HG02885 (cell line): ENCODE data around the gene CD96.

Experiments
- ATAC-seq: cut with Tn5 transposase; IDR thresholded peaks from one replicate; pipeline ENCODE4 v1.9.1; 2021; ENCODE audit warnings: mild to moderate bottlenecking; ENCODE audit not compliant: unreplicated experiment, poor library complexity

The CD96 gene

DNA sequence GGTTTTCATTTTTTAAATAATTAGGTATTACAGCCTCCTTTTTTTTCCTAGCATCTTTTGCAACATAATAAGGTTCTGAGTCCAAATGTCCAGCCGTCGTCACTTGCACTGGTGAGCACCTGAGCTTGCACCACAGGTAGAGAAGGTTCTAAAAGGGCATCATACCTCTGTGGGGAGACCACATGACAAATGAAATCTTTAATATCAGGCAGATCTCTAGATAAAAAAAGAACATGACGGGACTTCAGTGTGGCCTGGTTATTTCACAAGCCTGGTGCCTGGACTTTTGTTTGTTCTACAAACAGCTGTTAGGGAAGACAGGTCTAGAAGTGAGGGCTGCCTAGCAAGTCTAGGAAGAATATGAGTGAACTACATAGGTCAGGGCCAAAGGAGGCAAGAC lies 49.6 kb downstream of the CD96 start:
- ATAC-seq = no peak

DNA sequence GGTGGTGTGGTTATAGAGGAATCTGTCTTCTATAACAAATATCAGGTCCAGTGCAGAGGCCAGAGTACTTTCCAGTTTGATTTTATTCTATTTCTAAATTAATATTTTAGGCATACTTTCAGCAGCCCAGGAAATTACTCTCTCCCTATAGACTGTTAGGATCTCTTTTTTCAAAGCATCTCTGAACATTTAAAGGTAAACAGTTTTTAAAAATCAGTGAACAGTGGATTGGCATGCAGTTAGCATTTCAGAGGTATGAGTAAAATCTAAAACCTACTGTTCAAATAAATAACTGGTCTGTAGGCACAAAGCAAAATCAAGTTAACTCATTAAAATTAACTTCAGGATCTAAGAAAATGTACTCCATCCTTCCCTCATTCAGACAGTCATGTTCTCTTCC lies 50.1 kb downstream of the CD96 start:
- ATAC-seq = no peak

DNA sequence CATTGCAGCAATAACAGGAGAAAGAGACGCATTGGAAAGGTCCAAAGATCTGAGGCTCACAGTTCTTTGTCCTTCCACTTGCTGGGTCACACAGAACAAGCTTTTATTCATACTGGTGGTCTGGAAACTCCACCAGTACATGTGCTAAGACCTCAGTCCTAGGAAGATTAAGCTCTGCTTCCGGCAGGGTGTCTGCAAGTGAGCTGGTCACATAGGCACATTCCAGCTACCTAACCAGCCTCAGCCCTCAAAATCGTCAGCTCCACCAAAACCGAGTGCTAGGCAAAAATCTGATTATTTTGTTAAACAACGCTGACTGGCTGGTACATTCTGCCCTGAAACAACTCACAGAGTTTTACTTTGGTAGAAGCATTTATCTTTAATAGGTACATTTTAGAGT lies 50.9 kb downstream of the CD96 start:
- ATAC-seq = no peak

DNA sequence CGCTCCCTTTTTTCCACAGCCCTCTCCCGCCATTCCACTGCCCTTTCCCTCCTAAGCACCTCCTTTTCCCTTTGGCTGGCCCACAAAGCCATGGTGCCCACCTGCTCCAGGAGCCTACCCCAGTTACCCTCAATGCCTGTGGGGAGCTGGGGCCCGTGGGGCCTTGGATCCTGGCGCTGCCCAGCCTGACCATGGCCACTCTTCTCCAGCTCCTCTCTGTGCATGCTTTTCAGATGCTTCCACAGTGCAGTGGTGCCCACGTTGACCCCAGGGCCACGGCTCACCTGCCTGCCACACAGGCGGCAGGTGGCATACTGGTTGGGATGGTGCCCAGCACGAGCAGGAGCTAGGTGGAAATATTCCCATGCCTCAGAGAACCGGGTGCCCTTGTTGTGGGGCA lies 51.7 kb downstream of the CD96 start:
- ATAC-seq = no peak

DNA sequence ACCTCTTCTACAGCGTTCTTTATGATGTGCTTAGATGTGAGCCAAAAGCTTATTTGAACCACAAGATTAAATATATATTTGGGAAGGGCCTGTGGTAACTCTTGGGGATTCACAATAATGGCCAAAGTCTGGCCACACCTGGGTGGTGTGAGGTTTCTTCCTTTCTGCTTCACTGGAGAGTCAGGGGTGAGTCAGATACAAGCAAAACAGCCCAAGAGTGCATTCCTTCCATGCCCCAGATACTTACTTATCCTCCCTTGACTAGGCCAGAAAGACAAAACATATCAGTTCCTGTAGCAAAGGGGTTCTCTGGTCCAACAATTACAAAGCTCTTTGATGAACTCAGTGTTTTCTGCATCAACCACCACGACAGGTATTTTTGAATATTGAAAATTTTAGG lies 52.2 kb downstream of the CD96 start:
- peak; percentile 72 for ATAC-seq

DNA sequence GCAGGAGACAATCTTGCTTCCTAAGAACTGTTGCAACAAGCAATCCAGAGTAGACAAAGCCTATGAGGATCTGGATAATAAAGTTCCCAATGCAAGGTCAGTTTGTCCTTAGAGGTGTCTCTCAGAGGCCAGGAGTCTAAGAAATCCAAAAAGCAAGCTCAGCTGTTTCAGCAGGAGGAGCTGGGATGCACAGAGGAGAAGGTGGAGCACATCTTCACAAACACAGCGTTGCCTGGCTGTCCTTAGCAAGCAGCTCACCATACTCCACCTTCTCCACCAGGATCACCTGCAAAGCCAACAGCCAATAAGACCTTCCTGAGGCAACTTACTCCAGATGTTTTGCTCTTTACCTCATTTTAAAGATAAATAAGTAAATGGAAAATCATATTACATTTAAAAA lies 52.8 kb downstream of the CD96 start:
- no peak for ATAC-seq

DNA sequence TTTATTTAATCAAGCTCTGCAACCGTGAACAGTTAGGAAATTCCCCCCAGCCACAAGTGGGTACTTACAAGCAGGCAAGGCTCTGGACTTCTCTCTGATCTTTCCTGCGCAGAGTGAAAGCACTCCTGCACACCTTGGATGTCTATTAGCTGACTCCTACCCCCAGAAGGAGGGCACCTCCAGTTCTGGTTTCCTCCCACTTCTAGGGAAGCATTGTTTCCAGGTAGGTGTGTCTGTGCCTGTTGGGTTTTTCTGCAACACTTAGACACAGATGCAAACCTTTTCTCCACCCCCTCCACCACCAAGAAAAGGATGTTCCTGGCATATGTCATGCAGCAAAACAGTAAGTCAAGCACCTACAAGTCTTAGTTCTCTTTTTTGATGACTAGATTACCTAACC lies 53.2 kb downstream of the CD96 start, which contains the start of gene ZBED2:
Gene ZBED2, minus strand, starts transcription at position 115 of the 400 bp plus-strand sequence. CDS start 1,145 bp downstream, outside the sequence.
- peak; percentile 67 for ATAC-seq

DNA sequence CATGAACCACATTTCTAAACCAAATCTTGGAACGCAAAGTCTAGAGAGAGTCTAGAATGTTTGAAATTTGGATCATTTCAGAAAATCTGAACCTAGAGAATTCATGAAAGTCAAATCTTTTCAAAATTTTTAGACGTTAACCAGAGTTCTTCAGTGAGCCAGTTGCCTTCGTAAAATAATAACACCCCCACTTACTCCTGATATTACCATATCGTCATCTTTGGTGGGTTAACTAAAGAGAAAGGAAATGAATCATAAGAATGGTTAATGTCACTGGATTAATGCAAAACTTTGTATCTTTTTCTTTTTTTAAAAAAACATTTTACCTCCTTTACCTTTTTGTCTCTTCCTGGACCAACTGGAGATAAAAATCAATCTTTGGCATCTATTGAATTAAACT lies 54.3 kb downstream of the CD96 start:
- ATAC-seq = no peak

DNA sequence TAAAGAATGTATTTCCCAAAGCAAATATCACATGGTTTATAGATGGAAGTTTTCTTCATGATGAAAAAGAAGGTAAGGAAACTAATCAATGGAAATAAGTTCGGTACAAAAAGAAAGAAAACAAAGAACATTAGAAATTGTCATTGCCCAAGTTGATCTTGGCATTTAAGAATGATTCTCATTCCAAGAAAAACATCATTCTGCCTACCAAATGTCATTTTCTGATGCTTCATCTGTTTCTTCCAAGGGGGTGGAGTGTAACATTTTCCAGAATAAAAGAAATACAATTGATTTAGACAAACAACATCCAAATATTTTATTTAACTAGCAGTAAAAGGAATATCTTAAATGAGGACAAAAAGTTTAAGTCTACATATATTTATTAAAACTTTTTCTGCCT lies 56.1 kb downstream of the CD96 start:
- no peak for ATAC-seq

DNA sequence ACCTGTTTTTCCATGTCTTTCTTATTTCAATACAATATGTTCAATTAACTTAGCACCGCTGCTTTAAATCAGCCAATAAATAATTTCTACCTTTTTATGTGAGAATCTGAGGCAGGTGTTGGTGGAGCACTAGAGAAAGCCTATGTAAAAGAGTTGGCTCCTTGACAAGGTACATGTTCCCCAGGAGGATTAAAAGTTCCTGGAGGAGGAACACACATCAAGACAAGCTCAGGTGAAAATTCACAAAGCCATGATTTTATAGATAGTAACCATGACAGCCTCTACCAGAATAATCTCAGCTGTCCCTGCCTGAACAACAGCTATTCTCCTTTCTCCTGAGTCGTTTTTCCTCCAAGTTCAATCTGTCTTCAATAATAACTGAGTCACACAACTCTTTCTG lies 56.6 kb downstream of the CD96 start:
- ATAC-seq = no peak

DNA sequence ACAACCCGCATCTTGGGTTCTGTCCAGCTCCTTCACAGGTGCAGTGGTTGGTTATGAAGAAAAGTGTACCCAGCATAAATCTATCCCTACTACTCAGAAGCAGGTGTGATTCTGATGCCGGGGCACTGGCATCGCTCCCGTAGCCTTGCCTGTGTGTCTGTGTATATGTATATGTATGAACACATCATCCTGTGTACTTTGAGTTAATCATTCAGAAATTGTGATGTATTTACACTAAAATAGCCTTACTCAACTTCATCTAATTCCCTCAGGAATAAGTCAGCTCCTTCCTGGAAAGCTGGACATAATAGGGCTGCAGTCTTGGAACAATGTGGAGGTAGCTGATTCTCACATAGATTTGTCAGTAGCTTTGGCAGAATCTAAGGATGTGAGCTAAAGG lies 59.8 kb downstream of the CD96 start:
- no peak for ATAC-seq

DNA sequence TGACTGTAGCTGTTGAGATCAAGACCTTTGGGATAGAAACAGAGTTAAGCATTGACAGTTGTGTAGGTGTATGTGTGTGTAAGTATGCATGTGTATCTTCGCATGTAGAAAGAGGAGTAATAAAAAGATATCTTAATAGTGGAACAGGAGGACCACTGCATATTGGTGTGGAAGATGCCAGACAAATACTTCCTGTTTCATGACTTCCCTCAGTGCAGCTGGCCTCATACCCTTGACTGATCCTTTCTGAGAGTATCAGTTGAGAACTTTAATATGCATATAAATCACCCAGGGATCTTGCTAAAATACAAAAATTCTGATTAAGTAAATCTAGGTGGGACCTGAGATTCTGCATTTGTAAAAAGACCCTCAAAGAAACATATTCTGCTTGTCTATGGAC lies 61.7 kb downstream of the CD96 start:
- peak; percentile 58 for ATAC-seq

DNA sequence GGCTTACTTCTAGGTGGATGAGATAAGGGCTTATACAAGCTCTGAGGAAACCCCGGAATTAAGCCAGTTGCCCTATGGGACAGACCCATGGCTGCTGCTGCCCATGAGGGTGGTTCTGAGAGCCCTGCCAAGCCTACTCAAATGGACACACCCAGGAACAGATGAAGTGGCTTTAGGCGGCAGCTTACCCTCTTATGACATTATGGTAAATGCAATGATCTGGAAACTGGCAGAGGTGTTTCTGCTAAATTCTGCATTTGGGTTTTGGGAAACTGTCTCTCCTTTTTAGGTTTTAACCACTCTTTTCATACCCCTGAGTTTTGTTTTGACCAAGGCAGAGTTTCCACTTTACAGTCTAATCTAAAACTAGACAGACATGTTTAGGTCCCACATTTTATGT lies 62.1 kb downstream of the CD96 start:
- peak; percentile 27 for ATAC-seq

DNA sequence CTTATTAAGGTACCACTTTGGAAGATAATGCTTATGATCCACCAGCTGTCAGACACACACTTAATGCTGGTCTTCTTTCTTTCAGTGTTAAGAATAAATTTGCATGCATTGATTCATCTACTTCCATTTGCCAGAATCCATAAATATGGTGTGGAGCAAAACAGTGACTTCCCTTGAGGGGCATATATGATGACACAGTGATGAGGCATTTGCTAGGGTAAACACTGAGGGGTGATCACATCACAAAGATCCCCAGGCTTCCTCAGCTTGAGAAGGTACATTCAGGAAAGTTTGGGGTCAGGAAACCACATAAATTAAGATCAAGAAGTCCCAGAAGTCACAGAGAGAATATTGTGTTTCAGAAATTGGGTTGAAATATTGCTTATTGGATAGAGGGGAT lies 63.0 kb downstream of the CD96 start:
- ATAC-seq = no peak

DNA sequence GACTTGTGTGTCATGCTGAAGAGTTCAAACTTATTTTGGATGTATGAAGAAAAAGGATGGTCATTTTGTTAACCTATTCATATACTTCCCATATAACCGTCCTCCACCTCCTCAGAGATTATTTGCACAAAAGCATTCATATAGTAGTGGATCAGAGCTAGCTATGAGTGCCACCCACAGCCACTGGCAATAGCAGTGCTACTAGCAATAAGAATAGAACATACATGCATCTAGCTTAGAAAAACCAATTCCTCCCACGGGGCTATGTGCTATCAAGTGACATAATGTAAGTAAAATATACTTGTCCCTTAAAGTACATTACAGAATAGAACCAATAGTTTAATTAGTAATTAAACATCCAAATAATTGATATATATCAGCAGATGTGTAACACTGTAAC lies 63.5 kb downstream of the CD96 start:
- no peak for ATAC-seq

DNA sequence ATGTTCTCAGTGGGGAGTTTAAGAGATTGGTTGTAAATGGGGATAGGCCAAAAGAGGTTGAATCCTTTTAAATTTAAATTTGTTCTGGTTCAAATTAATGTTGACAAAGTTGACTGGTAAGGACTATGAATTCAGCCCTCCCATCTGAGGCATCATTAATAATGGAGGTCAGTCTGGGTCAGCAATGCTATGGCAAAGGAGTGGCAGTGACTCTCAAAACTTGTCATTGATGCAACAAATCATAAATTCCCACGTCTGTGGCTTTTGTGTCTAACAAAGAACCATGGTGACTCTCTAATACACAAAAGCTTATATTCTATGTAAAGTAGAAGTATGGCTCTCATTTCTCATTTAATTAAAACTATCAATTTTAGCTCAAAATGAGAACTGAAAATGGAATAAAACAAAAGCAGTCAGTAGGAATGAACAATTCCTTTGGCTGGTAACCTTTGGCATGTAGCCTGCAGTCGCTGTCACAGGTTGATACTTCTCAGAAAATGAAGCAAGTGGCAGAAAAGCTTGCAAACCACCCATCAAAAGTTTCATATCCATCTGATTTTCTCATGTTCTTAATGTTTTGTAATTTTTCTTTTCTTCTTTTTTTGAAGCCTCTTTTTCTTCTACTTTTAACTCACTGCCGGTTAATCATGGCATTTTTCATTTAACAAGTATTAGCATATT lies 65.4 kb downstream of the CD96 start:
- ATAC-seq = no peak

DNA sequence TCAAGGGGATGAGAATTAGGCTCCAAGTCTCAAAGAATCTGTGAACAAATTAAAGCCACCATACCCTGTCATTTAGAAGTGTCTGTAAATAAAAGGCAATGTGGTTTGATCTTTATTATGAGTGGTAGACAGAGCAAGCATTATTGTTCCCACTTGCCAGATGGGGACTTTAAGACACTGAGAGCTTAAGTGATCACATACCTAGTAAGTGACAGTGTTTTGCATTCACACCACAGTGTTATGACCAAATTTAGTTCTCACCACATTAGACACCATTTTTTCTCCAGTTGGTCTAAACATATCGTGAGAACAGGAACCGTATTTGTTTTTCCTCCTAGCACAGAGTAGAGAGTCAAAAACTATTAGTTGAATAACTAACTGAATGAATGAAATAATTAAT lies 66.4 kb downstream of the CD96 start:
- peak; percentile 36 for ATAC-seq

DNA sequence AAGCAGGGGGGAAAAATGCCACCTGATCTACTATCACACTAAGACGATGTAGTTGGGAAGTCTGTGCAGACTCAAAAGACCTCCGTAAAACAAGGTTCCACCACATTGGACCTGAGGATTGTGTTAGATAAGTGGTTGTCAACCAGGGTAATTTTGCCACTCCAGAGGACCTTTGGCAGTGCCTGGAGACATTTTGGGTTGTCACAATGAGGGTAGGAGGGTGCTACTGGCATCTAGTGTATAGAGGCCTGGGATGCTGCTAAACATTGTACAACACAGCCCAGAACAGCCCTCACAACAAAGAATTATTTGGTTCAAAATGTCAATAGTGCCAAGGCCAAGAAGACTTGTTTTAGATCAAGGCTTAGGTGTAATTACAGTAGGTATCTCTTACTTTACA lies 67.7 kb downstream of the CD96 start:
- ATAC-seq = no peak

DNA sequence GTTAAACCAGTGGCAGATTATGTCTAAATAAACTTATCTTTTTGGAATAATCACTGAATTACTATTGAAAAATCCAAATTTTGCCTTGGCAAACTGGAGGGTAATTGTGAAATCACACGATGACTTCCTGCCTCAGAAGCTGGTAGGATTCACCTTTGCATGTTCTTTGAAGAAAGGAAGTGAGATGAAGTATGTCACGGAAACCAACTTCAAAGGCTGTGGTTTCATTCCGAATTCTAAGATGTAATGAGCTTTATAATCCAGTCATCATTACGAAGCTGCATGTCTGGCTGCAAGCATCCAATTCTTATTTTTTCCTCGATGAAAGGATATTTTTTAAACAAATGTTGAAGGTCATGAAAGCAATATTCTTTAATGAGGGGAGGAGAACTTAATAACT lies 68.2 kb downstream of the CD96 start:
- ATAC-seq = peak; percentile 94

DNA sequence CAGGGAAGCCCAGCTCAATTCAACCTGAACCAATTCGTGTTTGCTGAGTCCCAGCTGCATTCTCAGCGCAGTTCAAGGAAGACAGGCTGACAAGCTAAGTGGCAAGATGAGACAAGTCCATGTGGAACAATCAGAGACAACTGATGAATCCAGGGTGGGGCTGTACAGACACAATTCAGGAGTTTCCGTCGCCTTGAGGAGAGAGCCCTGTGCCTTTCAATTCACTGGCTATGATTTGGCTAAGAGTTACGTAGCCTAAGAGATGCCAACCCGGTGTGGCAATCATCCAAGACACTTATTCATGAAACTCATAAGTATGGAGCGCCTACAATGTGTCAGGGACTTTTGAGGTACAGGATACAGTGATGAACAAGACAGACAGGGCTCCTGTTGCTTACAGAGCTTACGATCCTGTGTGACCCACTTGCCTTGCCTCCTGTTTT lies 68.6 kb downstream of the CD96 start:
- peak; percentile 19 for ATAC-seq

DNA sequence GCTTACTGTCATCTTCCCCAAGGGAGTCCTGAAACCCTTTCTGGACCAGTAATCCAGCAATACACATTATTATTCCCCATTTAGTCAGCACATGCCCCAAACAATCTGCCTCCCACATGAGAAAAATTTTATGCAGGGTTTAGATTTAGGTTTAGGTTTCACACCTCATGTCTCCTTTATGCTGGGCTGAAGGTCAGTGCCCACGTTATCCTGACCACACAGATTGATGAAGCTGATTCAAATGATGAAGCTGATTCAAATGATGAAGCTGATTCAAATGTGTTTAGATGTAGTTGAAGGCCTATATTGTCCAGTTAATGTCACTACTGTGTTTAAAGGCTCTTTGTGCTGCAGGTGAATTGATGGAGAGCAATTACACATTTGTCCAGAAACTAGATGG lies 71.3 kb downstream of the CD96 start:
- ATAC-seq = no peak

DNA sequence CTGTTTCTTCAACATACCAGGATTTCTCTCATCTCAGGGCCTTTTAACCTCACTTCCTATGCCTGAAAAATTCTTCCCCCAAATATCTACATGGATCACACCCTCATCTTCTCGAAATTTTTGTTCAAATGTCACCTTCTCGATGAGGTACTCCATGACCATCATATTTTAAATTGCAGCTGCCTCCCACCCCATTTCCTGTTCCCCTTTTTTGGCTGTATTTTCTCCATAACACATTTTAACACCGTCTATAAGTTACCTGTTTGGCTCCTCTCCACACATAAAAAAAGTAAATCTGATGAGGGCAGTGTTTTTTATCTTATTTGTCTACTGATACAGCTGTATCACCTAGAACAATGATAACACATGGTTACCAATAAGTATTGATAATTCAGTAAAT lies 73.9 kb downstream of the CD96 start:
- ATAC-seq = no peak
